OCI-LY3 (cell line): ENCODE results near the gene CFAP74.

ENCODE experiments used
- CTCF ChIP-seq: fragments of 200-600, 300-600 bp; sonication (generic); IDR thresholded peaks from 2 replicates; pipeline ENCODE4 v1.5.1; 2014; ENCODE audit warnings: antibody characterized with exemption, low read length, low read depth
- EZH2phosphoT487 ChIP-seq: fragments of 200-600 bp; shearing (Covaris generic); IDR thresholded peaks from 2 replicates; pipeline ENCODE4 v1.6.1; 2018; ENCODE audit warnings: antibody characterized with exemption, mixed run types, low read depth

GRCh38 chr1:2019571-2020309 lies 16.2 kb upstream of the CFAP74 start:
- TF ChIP-seq CTCF, result no peak
- no peak for TF ChIP-seq EZH2phosphoT487
